Neural crest cell (in vitro differentiated cells): ENCODE results near the gene DDX11. TPM values are rescaled to one million over a fixed set of nuclear protein-coding genes. Genes with fewer than 3 reads are reported as not detected.
A peak's percentile ranks its signal among the peaks of the same experiment; 100 is the strongest.
"Not testable (repeated sequence)": the region's sequence is repeated elsewhere in the genome, so short reads cannot be mapped to it uniquely, and the experiment has no call there.

Source experiments
- DNase-seq: peaks from one replicate; pipeline ENCODE4 v3.0.0; 2021; ENCODE audit warnings: low read depth, mixed read lengths, low spot score
- H3K27ac Mint-ChIP-seq: one replicate; pipeline ENCODE4 v1.8.0; 2021; ENCODE audit warnings: mild to moderate bottlenecking, mixed read lengths; ENCODE audit not compliant: unreplicated experiment
- H3K27me3 Mint-ChIP-seq: 2 replicates; pipeline ENCODE4 v1.8.0; 2021; ENCODE audit warnings: low read depth, mild to moderate bottlenecking, mixed read lengths
- H3K36me3 Mint-ChIP-seq: 2 replicates; pipeline ENCODE4 v1.8.0; 2021; ENCODE audit warnings: low read depth, mild to moderate bottlenecking, mixed read lengths
- H3K4me1 Mint-ChIP-seq: 2 replicates; pipeline ENCODE4 v1.8.0; 2021; ENCODE audit warnings: mixed read lengths
- H3K4me3 Mint-ChIP-seq: one replicate; pipeline ENCODE4 v1.8.0; 2021; ENCODE audit warnings: mild to moderate bottlenecking, mixed read lengths
- H3K9me3 Mint-ChIP-seq: 2 replicates; pipeline ENCODE4 v1.8.0; 2021; ENCODE audit warnings: mixed read lengths
- total RNA-seq: library from RNA; stranded (reverse); gene quantifications from 2 replicates; pipeline ENCODE4 v1.2.1, GENCODE V29; 2021
- TF ChIP-seq, protein P1 (sequence below): fragments of 200-600 bp; sonication (generic); conservative IDR thresholded peaks from 2 replicates; pipeline ENCODE4 v1.5.0; 2021; ENCODE audit warnings: antibody characterized with exemption, mild to moderate bottlenecking

Gene DDX11
- total RNA-seq, 1 donor from 2014 or later = 202 TPM

- TF ChIP-seq, protein P1, sequence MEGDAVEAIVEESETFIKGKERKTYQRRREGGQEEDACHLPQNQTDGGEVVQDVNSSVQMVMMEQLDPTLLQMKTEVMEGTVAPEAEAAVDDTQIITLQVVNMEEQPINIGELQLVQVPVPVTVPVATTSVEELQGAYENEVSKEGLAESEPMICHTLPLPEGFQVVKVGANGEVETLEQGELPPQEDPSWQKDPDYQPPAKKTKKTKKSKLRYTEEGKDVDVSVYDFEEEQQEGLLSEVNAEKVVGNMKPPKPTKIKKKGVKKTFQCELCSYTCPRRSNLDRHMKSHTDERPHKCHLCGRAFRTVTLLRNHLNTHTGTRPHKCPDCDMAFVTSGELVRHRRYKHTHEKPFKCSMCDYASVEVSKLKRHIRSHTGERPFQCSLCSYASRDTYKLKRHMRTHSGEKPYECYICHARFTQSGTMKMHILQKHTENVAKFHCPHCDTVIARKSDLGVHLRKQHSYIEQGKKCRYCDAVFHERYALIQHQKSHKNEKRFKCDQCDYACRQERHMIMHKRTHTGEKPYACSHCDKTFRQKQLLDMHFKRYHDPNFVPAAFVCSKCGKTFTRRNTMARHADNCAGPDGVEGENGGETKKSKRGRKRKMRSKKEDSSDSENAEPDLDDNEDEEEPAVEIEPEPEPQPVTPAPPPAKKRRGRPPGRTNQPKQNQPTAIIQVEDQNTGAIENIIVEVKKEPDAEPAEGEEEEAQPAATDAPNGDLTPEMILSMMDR = peak; percentile 54
- peaks cover 30% of the 10 kb centered on the region for H3K4me1 Mint-ChIP-seq
- not testable (repeated sequence) for H3K9me3 Mint-ChIP-seq, H3K4me3 Mint-ChIP-seq, H3K36me3 Mint-ChIP-seq, H3K27ac Mint-ChIP-seq, DNase-seq, H3K27me3 Mint-ChIP-seq
These were observed 19.7 kb upstream of the DDX11 start for GRCh38 chr12:31053944-31054343.

DNA sequence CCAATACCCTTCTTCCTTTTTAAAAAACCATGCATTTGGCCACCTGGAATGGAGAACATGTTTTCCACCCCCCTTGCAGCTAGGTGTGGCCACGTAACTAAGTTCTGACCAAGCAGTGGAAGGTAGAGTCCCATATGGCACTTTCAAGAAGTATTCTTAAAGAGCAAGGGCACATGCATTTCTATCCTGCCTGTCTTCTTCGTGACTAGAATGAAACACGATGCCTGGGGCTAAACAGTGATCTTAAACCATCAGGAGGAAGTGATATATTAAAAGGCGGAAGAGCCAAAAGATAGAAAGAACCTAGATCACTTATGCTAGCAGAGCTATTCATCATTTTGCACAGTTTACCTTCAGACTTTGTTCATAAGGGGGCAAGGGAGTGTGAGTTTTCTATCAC lies 16.0 kb upstream of the DDX11 start:
- Mint-ChIP-seq H3K9me3 (no peaks in the 10 kb centered on the region), H3K27ac (no peak overlapping the region), H3K36me3 (no peaks in the 10 kb centered on the region), H3K4me3 (no peak overlapping the region), H3K4me1 (peaks cover 12% of the 10 kb centered on the region), H3K27me3 (peaks cover 2% of the 10 kb centered on the region)
- no peak for DNase-seq
- TF ChIP-seq, protein P1 = no peak

GRCh38 chr12:31066196-31066595 lies 7.5 kb upstream of the DDX11 start:
- H3K4me1 Mint-ChIP-seq, H3K4me3 Mint-ChIP-seq, DNase-seq, H3K36me3 Mint-ChIP-seq, H3K27me3 Mint-ChIP-seq, H3K9me3 Mint-ChIP-seq, H3K27ac Mint-ChIP-seq: not testable (repeated sequence)

DNA sequence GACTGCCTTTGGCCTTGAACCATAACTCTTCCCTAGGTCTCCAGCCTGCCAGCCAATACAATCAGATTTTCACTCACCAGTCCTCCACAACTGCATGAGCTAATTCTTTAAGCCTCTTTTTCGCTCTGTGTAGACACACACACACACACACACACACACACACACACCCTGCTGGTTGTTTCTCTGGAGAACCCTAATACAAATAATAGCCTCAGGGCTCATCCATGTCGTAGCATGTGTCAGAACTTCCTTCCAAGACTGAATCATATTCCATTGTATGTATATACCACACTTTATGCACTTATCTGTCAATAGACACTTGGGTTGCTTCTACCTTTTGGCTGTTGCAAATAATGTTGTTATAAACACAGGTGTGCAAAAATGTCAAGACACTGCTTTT lies 6.0 kb upstream of the DDX11 start:
- not testable (repeated sequence) for DNase-seq, H3K36me3 Mint-ChIP-seq, H3K27ac Mint-ChIP-seq, H3K9me3 Mint-ChIP-seq, H3K4me3 Mint-ChIP-seq, H3K27me3 Mint-ChIP-seq
- peaks cover 12% of the 10 kb centered on the region for H3K4me1 Mint-ChIP-seq

GRCh38 chr12:31070971-31071740 lies 2.5 kb upstream of the DDX11 start:
- H3K27ac Mint-ChIP-seq, H3K4me3 Mint-ChIP-seq, H3K36me3 Mint-ChIP-seq, H3K9me3 Mint-ChIP-seq, H3K27me3 Mint-ChIP-seq, DNase-seq: not testable (repeated sequence)
- H3K4me1 Mint-ChIP-seq = peaks cover 38% of the 10 kb centered on the region

DNA sequence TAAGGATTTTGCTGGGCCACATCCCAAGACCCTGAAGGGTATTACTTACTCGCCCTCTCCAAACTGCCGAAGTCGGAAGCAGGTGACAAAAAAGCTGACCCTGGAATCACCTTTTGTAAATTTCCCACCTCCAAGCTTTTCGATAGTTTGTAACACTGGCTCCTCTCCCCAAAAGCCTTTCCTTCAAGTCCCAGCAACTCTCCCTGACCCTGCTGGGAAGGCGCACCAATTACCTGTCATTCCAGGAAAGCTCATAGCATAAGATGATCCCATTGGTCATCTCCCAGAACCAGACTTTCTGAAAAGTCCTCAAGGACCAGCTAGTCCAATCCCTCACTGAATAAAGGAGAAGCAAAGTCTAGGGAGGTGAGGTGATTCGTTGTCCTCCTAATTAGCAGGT lies 698 bp upstream of the DDX11 start:
- DNase-seq, H3K27me3 Mint-ChIP-seq, H3K27ac Mint-ChIP-seq, H3K36me3 Mint-ChIP-seq, H3K9me3 Mint-ChIP-seq: not testable (repeated sequence)
- Mint-ChIP-seq H3K4me1 (peaks cover 37% of the 10 kb centered on the region), H3K4me3 (peak overlapping the region; percentile 99)

DNA sequence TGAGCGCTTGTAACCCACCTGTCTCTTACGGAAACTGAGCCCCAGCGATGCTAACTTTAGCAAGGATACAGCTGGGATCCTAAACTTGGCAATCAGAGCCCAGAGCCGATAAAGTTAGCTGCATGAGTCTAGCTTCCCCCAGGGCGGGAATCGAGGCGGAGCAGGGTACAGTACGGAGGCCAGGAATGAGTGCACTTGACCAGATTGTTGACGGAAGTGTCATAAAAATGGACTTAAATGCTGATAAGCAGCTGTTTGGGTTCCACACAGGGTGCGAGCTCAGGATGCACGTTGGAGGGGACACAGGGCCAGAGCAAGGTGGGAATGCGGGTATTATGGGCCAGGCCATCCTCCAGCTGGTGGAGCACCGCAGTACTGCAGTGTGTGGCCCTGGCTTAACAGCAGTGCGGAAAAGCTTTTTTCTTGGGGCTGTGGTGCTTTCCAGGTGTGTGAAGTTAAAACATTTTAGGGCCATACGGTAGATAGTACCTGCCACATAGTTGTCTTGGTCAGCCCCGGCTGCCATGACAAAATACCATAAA lies 744 bp downstream of the DDX11 start:
- TF ChIP-seq, protein P1 = peak; percentile 68
- Mint-ChIP-seq H3K4me1 (peaks cover 37% of the 10 kb centered on the region), H3K4me3 (peak overlapping the region; percentile 99), H3K27ac (peak overlapping the region; percentile 99)
- not testable (repeated sequence) for H3K27me3 Mint-ChIP-seq, DNase-seq, H3K9me3 Mint-ChIP-seq, H3K36me3 Mint-ChIP-seq

GRCh38 chr12:31076150-31076549 lies 2.5 kb downstream of the DDX11 start:
- H3K4me3 Mint-ChIP-seq = peak overlapping the region; percentile 51

DNA sequence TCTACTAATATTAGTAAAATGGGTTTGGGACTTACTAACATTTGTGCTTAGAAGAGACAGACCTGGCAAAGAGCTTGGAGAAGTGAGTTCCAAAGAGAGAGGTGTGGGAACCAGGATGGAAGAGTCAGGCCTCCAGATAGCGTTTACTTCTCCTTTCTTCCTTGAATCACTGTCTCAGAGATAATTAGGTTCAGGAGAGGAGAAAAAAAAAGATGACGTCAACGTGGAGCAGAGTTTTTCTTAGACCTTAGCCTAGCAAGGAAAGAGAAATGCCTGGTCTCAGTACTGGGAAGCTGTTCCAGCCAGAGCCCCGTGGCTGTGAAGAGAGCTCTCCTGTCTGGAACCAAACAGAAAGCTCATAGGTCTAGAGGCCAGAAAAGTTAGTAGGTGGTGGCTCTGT lies 3.4 kb downstream of the DDX11 start:
- H3K27ac Mint-ChIP-seq = peak overlapping the region; percentile 71
- not testable (repeated sequence) for DNase-seq

More at GRCh38 chr12:31076150-31076549, 2.5 kb downstream of the DDX11 start:
- H3K27me3 Mint-ChIP-seq, H3K27ac Mint-ChIP-seq, DNase-seq, H3K9me3 Mint-ChIP-seq, H3K36me3 Mint-ChIP-seq: not testable (repeated sequence)
- peaks cover 43% of the 10 kb centered on the region for H3K4me1 Mint-ChIP-seq

GRCh38 chr12:31077998-31078397 lies 4.3 kb downstream of the DDX11 start:
- H3K4me1 Mint-ChIP-seq = peaks cover 32% of the 10 kb centered on the region
- not testable (repeated sequence) for H3K9me3 Mint-ChIP-seq, DNase-seq, H3K27me3 Mint-ChIP-seq, H3K36me3 Mint-ChIP-seq, H3K27ac Mint-ChIP-seq
- peak overlapping the region; percentile 0 for H3K4me3 Mint-ChIP-seq

More for the DNA sequence above, 3.4 kb downstream of the DDX11 start:
- not testable (repeated sequence) for H3K36me3 Mint-ChIP-seq, H3K9me3 Mint-ChIP-seq, H3K27me3 Mint-ChIP-seq
- peaks cover 40% of the 10 kb centered on the region for H3K4me1 Mint-ChIP-seq
- H3K4me3 Mint-ChIP-seq = peak overlapping the region; percentile 41

DNA sequence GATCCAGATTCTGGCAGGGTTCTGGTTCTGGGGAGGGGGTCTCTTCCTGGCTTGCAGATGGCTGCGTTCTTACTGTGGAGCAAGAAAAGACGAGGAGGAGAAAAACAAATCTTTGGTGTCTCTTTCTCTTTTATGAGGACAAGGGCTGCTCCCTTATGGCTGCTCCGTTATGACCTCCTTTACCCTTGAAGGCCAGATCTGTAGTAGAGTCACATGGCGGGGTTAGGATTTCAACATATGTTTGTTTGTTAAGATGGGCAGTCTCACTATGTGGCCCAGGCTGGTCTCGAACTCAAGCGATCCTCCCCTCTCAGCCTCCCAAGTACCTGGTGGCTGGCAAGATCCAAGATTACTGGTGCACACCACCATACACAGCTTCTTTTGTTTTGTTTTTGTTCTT lies 5.8 kb downstream of the DDX11 start:
- H3K4me1 Mint-ChIP-seq = peaks cover 21% of the 10 kb centered on the region
- H3K27ac Mint-ChIP-seq, H3K27me3 Mint-ChIP-seq, H3K4me3 Mint-ChIP-seq, DNase-seq, H3K9me3 Mint-ChIP-seq, H3K36me3 Mint-ChIP-seq: not testable (repeated sequence)
